ENCODE data around the gene CAVIN3. TPM values are rescaled to one million over a fixed set of nuclear protein-coding genes. Genes with fewer than 3 reads are reported as not detected.

Gene CAVIN3
- 56.0 TPM for total RNA-seq
- long read RNA-seq, transcript CAVIN3-201 (2 exons, 1,174 nt) = major isoform, 92 of 104 reads
- long read RNA-seq, partial matches to known transcripts = 0 of 104 reads
- long read RNA-seq, other reads (novel, unspliced or antisense) = 12 of 104 reads

DNA sequence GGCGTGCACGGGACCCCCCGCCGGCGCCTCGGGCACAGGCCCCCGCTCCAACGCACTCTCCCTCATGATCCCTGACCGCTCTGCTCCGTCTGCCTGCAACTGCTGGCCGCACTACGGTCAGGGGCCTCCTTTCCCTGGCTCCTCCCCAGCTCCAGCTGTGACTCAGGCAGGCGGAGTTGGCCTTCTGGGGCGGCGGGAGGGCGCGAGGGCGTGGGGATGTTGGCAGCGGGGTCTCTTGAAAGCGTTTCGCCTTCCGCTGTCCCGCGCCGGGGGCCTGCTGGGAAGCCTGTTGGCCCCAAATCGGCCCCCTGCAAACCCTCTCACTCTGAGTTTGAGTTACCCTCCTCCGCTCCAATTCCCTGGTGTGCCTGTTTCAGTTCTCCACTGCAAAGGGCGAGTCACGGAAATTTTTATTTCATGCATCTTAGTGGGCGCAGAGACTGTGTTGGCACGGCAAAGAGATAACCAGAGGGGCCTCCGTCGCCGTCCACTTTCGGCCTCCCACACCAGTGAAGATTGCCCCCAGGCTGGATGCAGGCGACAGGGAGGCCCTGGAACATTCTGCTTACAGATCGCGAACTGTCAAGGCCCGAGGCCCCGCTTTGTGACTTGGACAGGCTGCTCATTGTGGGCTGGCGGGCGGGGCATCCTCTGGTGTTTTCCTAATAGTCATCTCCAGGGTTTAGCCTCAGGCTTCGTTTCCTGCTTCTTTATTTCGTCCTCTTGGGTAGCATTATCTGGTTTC lies at the start of gene CAVIN3:
TSS of gene CAVIN3 (minus strand) at position 91 of the 745 bp plus-strand sequence. CDS start at position 66, 25 bp downstream.
- DNase-seq (ENCODE audit: low spot score) = peak; percentile 96

DNA sequence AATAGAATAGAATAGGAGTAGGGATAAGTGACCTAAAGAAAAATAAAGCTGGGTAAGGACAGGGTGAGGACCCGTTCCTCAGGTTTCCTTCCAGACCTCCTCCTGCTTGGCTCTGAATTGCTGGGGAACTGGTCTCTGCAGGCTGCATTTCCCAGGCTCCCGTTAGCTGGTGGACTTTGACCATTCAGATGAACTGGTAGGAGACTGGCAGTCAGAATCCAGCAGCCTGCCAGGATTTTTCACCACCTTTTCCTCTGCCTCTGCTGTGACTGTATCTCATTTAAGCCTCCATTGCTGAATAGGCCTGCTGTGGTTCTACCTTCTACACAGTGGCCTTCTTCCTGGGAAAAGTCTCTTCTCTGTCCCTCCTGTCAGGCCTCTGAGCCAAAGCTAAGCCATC lies 45.4 kb upstream of the CAVIN3 start:
- DNase-seq (ENCODE audit: low spot score) = no peak

DNA sequence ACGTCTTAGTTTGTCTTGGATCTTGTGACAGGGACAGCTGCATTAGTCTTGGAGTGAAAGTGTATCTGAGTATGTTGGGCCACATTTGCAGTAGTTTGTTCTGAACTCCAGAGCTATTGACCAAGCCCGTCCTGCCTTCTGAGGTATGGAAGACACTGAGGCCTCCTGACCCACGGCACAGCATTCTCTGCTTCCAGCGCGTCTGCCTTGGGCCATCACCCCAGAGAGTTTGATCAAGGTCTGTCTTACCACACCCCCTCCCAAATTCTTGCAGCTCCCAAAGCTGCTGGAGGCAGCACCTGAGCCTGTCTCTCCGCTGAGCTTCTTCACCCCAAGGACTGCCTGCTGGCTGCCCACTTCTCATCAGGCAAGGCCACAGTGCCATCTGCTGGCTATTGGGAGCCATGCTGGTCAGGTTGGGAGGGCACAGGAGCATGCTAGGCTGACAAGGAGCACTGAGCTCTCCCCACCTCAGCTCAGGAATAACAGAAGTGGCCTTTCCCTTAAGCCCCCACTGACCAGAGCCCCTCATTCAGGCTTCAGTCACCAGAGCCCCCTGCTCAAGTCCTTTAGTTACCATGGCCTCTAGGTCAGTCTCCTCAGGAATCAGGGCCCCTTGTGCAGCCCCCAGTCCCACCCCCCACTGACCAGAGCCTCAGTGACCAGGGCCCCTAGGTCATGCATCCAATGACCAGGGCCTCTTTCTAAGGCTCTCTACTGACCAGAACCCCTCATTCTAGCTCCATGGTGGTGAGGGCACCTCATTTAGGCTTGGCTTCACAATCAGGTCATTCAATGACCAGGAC lies 42.8 kb upstream of the CAVIN3 start:
- no peak for DNase-seq (ENCODE audit: low spot score)

GRCh38 chr11:6362185-6362872 lies 42.0 kb upstream of the CAVIN3 start:
- DNase-seq (ENCODE audit: low spot score) = no peak

DNA sequence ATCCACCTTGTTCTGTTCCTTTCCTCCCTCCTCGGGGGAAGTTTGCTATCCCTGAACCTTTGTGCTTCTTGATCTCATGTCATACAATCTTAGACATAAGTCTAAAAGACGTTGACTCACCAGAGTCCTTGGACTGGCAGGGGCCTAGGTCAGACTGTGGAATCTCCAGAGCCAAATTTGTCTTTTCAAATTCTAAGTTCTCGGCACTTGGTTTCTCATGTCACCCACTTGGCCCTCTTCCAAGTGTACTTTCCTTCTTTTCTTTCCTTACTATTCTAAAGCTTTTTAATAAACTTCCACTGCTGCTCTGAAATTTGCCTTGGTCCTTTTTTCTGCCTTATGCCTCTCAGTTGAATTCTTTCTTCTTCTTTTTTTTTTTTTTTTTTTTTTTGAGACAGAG lies 39.9 kb upstream of the CAVIN3 start:
- DNase-seq (ENCODE audit: low spot score) = no peak

- DNase-seq (ENCODE audit: low spot score) = no peak
These were observed 36.9 kb upstream of the CAVIN3 start for GRCh38 chr11:6357222-6357621.

GRCh38 chr11:6356503-6357055 lies 36.3 kb upstream of the CAVIN3 start:
- no peak for DNase-seq (ENCODE audit: low spot score)

GRCh38 chr11:6354651-6355485 lies 34.6 kb upstream of the CAVIN3 start:
- DNase-seq (ENCODE audit: low spot score) = no peak

GRCh38 chr11:6353367-6353987 lies 33.2 kb upstream of the CAVIN3 start:
- no peak for DNase-seq (ENCODE audit: low spot score)

DNA sequence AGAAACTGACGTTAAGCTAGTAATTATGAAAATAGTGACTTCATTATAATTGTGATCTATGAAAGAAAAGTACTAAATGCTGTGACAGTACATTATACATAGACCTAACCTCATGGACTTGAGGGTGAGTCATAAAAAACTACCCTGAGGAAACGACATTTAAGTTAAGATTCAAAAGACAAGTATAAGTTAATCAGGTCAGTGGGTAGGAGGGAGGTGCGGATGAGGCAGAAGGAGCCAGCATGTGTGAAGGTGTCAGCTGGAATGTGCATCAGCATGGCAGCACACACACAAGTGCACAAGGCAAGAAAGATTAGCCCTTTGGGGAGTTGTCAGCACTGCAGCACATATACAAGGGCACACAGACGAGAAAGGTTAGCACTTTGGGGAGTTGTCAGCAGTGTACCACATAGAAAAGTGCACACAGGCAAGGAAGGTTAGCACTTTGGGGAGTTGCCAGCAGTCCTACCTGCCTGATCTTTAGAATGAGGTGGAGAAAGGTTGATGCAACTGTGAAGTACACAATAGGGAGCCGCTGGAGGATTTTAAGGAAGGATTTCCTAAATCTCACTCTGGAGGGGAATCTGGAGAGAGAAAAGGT lies 31.6 kb upstream of the CAVIN3 start:
- DNase-seq (ENCODE audit: low spot score) = no peak

DNA sequence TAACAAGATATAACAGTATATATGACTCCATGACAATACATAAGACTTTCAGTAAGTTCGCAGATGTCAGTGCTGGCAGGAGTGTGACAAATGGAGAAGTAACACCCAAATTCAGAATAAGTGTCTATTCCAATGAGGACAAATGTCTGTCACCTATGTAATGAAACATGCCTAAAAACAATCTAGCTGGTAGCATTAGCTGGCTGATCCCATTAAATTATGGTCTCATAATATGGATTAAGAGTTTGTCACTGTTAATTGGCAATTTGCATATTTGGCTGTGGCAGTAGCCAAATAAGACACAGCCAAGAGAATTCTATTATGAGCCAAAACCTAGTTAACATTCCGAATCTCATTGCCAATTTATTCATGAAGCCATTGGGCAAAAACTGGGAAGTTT lies 30.2 kb upstream of the CAVIN3 start:
- DNase-seq (ENCODE audit: low spot score) = no peak

DNA sequence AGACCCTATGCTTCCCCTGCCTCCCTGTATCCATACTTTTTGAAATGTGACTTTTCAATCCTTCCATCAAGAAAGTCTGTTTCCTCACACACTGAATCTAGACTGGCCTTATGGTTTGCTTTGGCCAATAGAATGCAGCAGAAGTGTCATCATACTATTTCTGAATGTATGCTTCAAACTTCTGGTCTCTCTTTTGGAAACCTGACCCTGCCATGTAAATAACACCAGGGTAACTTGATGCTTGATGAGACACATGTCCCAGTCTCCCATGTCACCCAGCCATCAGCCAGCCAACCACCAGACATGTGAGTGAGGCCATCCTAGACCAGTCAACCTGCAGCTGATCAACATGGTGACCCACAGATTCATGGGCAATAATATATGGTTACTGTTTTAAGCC lies 29.7 kb upstream of the CAVIN3 start:
- DNase-seq (ENCODE audit: low spot score) = no peak

- DNase-seq (ENCODE audit: low spot score) = no peak
These were observed 25.1 kb upstream of the CAVIN3 start for GRCh38 chr11:6345366-6345765.

- no peak for DNase-seq (ENCODE audit: low spot score)
These were observed 16.0 kb upstream of the CAVIN3 start for GRCh38 chr11:6336293-6336692.

DNA sequence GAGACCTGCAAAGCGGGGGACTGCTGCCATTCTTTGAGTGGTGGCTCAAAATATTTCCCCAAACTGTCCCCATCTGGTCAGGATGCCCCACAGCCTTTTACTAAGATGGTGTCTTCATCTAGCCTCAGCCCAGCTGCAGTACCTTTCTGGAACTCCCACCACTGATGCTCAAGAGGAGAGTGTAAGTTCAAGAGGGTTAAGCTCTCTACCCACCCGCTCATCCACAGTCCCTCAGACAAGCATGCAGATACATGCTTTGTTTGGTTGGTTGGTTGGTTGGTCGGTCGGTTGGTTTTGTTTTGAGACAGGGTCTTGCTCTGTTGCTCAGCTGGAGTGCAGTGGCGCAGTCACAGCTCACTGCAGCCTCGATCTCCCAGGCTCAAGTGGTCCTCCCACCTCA lies 14.5 kb upstream of the CAVIN3 start:
- DNase-seq (ENCODE audit: low spot score) = no peak

- DNase-seq (ENCODE audit: low spot score) = no peak
These were observed 12.8 kb upstream of the CAVIN3 start for GRCh38 chr11:6333095-6333494.

- DNase-seq (ENCODE audit: low spot score) = no peak
These were observed 11.8 kb upstream of the CAVIN3 start for GRCh38 chr11:6332066-6332465.

- DNase-seq (ENCODE audit: low spot score) = no peak
These were observed 8.0 kb upstream of the CAVIN3 start for GRCh38 chr11:6328321-6328720.

DNA sequence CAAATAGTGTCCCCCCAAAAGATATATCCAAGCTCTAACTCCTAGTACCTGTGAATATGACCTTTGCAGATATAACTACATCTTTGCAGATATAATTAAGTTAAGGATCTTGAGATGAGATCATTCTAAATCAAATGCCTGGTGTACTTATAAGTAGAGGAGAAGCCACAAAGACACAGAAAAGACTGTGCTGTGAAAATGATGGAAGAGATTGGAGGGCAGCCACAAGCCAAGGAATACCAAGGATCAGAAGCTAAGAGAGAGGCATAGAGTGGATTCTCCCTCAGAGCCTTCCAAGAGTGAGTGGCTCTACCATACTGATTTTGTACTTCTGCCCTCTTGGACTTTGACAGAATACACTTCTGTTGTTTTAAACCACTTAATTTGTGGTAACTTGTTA lies 7.5 kb upstream of the CAVIN3 start:
- DNase-seq (ENCODE audit: low spot score) = no peak

DNA sequence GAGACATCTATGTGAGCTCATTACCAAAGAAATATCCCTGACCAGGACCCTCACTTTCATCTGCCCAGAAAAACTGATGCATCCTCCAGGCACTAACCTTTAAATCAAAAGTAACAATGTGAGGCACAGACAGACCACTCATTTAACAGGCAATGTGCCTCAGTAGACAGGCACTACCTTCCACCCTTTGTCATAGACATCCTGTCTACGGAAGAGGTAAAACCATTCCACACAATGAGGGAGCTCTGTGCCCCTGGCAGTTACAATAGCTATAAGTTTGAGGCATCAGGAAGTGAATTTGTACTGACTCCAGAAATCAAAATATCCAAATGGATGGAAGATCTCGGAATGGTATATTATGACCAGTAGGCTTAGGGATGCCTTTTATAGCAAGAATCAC lies 6.7 kb upstream of the CAVIN3 start:
- no peak for DNase-seq (ENCODE audit: low spot score)

All from mesenteric fat pad (tissue), 1 donor.